ENCODE measurements around the gene COL27A1.

The COL27A1 gene

DNA sequence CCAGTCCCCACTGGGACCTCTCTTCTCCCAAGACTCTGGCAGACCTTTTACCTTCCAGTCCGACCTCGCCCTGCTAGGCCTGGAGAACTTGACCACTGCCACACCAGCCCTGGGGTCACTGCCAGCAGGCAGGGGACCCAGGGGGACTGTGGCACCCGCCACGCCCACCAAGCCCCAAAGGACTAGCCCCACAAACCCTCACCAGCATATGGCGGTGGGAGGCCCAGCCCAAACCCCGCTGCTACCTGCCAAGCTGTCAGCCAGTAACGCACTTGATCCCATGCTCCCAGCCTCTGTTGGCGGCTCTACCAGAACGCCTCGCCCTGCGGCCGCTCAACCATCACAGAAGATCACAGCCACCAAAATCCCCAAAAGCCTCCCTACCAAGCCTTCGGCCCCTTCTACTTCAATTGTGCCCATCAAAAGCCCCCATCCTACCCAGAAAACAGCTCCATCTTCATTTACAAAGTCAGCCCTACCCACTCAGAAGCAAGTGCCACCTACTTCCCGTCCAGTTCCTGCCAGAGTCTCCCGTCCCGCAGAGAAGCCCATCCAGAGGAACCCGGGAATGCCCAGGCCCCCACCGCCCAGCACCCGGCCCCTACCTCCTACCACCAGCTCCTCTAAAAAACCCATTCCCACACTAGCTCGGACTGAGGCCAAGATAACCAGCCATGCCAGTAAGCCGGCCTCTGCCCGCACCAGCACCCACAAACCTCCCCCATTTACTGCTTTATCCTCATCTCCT is 13.1 kb downstream of the COL27A1 start:
- DNase-seq (ENCODE audit: low read depth): no peak

DNA sequence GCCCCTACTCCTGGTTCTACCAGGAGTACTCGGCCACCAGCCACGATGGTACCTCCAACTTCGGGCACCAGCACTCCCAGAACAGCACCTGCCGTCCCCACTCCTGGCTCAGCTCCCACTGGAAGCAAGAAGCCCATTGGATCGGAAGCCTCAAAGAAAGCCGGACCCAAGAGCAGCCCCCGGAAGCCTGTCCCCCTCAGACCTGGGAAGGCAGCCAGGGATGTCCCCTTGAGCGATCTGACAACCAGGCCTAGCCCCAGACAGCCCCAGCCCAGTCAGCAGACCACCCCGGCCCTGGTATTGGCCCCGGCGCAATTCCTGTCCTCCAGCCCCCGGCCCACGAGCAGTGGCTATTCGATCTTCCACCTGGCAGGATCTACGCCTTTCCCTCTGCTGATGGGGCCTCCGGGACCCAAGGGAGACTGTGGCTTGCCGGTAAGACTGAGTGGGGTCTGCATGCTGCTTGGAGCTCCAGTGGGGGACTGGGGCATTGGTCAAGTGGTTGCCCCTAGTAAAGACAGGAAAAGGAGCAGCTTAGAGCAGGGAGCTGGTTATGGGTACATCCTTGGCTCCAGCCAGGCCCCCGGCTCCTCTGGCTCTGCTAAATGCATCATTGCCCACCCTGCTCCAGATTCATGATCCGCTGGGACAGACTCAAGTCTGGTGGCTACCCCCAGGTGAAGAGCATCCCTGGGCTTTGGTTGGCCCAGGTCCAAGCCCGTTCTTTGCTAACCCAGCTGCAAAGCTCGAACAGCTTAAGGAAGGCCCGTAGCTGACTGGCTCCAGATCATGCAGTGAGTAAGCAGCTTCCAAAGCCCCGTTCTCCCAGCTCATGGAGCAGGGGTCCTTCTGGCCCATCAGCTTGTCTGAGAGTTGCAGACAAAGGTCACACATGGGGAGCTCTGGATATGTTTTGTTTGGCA is 14.0 kb downstream of the COL27A1 start:
- no peak for DNase-seq (ENCODE audit: low read depth)

DNA sequence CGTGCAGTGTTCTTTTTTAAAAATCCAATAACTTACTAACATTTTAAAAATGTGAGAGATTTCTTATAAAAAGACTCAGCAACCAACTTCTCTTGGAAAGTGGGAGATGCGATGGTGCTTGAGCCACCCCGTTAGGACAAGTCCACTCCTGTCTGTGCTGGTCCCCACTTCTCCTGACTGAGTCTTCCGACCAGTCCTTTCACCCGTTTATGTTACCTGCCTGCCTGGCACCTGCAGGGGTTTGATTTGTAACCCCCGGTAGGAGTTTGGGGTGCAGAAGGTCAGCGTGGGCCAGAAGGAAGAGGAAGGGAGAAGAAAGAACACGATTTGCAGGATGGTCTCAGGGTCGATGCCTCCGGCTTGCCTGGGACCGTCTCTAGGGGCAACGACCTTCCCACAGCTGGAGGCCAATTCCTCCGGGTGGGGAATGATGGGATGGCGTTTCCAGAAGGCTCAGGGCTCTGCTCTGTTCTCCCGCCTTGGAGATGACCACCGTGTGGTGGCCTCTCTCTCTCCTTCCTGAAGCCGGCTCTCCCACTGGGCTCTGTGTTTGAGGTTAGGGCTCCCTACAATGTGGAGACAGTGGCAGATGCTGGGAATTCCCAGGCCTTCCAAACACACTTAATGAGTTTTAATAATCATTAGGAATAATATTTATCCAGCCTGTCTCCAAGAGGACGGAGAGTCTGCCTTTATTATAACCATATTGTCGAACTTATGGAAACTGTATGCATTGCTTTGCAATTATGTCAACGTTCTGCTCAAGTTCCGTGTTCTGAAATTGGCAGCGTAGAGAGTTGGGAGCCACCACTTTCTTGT is 14.8 kb downstream of the COL27A1 start:
- no peak for DNase-seq (ENCODE audit: low read depth)

DNA sequence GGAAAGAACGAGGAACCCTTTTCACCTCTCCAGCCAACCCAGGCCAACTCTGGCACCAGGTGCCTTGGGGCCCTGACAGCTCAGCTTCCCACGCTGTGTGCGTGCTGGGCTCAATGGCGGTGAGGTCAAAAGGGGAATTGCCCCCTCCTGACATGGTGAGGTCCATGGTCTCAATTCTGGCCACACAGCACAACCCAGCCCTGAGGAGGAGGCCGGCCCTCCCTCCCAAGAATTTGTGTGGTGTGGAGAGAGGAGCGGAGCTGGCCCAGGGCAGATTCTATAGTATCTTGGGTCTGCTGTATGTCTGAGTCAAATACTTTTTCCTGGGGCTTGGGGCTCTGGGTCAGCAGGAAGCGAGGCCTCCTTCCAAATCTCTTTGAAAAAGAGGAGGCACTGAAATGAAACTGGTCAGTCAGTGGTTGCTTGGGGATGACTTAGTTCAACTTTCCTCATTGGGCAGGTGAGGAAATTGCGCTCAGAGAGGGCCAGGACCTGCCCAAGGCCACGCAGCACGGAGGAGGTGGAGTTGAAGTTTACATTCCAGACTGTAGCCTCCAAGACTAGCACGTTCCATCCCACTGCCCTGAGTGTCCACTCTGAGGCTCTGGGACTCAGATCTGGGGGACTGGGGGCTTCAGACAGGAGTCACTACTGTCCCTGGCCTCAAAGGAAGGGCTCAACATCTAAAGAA is 15.6 kb downstream of the COL27A1 start:
- no peak for DNase-seq (ENCODE audit: low read depth)

DNA sequence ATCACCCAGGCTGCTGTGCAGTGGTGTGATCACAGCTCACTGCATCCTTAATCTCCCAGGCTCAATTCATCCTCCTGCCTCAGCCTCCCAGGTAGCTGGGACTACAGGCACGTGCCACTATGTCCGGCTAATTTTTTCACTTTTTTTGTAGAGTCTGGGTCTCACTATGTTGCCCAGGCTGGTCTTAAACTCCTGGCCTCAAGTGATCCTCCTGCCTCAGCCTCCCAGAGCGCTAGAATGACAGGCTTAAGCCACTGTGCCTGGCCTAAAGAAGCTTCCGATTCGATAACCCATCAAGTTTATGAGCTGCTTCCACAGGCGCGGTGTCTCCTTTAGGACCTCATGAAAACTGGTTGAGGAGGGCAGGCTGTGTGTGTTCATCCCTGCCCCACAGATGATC is 16.2 kb downstream of the COL27A1 start:
- DNase-seq (ENCODE audit: low read depth): no peak

DNA sequence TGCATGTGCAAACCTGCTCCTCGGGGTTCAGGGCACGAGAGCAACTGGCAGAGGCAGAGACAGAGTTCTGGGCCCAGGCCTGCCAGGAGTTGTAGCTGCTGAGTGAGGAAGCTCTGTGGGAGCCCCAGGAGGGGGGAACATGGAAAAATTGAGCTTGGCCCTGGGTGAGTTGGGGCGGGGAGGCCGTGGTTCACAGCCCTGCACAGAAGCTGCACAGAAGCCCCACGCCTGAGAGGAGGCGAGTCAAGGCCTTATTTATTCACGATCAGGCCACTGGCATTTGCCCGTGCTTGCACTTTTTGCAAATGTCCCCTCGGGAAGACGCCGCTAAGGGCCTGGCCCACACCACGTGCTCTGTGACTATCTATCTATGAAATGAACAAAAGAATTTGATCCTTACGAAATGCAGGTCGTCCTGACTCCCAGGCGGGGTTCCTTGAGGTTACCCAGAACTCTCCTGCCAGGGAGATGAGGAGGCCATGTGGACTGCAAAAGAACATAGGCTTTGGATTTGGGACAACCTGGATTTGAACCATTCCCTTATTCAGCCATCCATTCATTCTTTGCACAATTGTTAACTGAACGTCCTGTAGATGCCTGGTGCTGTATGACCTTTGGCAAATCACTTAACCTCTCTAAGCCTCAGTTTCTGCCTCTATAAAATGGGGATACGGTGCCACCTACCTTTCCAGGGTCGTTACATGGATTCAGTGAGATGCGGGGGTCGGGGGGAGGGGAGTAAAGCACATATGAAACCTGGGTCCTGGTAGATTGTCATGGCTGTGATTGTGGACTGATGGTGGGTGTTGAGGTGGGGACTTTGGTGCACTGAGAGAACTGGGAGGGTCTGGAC is 17.9 kb downstream of the COL27A1 start:
- no peak for DNase-seq (ENCODE audit: low read depth)

DNA sequence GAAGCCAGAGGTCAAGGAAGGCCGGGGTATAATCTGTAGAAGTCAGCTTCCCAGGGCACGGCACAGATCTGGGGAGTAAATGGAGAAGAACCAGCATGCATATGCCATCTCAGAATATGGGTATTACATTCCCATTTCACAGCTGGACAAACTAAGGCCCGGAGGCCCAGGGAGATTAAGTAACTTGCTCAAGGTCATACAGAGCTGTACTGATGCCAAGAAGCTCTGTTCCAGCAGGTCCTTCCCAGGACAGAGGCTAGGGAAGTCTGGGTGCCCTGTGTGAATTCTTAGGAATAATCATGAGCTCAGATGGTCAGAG is 19.2 kb downstream of the COL27A1 start:
- no peak for DNase-seq (ENCODE audit: low read depth)

DNA sequence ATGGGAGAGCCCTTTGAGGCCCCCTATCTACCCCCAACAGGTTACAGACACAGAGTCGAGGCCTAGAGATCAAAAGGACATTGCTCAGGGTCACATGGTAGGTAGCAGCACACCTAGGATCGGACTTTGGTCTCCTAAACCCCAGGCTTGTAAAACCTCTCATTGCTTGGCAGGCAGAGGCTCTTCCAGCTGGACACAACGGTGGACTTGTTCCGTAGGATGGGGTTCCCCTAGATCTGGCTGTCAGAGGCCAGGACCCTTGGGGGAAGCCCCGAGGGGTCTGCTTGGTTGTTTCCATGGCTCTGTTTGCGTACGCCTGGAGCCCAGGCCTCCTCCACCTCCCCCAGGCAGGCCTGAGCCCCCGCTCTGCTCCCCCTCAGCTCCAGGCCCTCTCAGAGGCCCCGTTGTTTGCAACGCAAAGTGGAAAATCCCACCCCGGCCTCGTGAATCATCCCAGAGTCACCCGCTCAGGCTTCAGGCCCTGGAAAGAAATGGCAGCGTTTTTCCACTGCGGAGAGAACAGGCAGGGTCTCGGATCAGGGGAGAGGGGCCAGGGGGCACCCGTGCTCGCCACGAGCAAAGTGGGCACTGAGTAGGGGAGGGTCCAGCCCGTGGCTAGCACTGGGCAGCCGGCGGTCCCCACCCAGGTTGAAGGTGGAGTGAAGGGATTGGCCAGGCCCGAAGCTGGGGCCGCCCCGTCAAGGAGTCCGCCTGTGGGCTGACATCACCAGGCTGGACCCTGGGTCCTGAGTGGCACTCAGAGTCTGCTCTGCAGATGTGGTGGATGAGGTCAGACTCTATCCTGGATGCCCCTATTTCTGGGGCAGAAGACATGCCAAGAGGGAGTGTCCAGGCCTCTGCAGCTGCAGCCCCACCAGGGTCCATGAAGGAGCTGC is 19.8 kb downstream of the COL27A1 start:
- DNase-seq (ENCODE audit: low read depth): no peak

DNA sequence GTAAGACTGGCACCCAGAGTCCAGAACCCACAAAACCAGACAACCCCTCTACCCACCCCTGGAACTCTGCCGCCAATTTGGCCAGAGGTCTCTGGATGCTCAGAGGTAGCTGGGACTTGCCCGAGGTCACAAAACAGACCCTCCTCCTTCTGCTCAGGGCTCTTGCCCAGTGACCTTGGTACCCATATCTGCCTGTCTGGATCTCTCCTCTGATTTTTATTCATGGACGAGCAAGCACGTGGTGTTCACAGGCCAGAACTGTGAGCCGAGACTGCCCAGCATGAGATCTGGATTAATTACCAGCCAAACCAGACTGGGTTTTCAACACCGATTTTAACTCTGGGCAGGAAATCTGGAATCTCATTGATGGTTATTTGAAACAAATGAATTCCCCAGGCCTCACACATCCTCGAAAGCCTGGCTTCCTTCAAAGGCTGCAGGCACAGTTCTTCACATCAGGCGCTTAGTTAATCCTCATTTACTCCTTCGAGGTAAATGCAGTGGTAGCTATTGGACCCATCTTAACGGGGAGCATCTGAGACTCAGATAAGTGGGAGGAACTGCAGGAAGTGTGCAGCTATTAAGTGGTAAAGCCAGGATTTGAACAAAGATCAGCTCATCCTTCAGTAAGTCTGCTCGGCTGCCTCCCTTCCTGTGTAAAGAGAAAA is 21.4 kb downstream of the COL27A1 start:
- DNase-seq (ENCODE audit: low read depth): no peak

DNA sequence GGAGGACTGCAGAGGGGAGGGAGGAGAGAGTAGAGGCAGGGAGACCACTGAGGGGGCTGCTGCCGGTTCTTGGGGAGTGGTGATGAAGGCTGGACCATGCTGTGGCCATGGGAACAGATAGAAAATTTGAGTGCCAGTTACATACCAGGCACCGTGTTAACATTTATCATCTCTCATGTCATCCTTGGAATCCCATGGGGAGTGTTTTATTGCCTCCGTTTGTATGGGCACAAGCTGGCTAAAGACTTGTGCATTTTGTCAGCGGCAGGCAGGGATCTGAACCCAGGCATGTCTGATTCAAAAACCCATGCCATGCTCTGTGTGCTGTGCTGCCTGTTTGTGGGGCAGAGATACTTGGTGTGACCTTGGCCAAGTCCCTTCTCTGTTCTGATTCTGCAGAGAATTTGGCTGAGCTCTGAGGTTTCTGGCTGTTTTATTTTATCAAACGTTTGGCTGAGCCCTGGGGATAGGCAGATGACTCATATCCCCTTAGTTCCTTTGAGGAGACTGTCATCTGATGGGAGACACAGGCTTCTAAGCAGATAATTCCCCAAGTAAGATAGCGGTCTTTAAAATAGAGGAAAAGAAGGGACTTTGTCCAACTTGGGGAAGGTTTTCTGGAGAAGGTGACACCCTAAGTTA is 22.2 kb downstream of the COL27A1 start:
- DNase-seq (ENCODE audit: low read depth): no peak

DNA sequence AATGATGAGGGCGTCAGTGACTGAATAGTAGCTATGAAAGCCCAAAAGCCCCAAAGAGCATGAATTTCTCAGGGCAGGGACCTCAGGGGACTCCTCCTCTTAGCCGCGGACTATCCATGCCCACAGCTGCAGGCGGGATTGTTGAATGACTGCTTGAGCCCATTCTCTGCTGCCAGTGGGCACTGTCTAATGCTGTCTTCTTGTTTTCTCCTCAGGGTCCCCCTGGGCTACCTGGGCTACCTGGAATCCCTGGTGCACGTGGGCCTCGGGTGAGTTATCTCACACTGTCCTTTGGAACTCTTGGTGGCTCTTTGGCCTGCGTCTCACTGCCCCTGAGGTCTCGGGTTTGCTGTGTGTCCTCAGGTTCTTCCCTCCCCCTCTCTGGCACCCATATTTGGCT is 22.7 kb downstream of the COL27A1 start:
- no peak for DNase-seq (ENCODE audit: low read depth)

DNA sequence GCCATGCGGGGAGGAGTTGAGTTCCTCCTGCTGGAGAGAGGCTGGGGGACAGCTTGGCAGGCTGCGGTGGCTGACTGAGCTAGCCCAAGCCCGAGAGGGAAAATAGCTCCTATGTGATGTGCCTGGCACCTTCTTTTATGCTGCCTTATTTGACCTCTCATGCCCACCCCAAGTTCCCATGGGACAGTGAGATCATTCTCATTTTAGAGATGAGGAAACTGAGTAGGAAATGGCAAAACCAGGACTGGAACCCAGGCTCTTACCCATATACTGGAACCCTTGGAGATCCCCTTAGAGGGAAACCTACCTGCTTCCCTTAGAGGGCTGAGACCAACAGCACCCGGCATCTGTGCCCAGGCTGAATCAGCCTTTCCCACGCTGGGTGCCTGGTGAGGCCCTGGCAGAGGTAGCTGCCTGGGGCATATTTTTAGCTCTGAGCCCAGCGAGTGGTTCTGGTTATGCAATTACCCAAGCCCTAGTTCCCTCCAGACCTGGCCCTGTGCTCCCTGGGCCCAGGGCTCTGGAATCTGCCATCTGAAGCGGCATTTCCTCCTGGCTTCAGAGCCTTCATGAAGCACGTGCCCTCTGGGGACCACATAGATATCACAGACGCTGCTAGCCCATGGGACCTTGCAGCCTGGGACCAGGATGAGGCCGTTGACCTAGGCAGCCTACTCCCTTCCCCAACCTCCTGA is 23.6 kb downstream of the COL27A1 start:
- DNase-seq (ENCODE audit: low read depth): no peak

DNA sequence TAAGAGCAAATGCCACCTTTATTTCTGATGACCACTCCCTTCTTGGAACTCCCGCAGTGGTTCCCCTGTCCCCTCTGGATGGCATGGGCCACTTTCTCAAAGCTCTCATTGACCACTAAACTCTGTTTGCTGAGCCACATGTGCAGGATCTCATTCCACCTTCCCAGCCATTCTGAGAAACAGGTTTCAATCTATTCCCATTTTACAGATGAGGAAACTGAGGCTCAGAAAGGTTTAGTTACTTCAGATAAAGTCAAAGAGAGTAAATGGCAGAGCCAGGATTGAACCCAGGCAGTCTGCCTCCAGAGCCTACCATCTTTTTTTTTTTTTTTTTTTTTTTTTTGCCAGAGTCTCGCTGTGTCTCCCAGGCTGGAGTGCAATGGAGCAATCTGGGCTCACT is 24.2 kb downstream of the COL27A1 start:
- DNase-seq (ENCODE audit: low read depth): no peak

DNA sequence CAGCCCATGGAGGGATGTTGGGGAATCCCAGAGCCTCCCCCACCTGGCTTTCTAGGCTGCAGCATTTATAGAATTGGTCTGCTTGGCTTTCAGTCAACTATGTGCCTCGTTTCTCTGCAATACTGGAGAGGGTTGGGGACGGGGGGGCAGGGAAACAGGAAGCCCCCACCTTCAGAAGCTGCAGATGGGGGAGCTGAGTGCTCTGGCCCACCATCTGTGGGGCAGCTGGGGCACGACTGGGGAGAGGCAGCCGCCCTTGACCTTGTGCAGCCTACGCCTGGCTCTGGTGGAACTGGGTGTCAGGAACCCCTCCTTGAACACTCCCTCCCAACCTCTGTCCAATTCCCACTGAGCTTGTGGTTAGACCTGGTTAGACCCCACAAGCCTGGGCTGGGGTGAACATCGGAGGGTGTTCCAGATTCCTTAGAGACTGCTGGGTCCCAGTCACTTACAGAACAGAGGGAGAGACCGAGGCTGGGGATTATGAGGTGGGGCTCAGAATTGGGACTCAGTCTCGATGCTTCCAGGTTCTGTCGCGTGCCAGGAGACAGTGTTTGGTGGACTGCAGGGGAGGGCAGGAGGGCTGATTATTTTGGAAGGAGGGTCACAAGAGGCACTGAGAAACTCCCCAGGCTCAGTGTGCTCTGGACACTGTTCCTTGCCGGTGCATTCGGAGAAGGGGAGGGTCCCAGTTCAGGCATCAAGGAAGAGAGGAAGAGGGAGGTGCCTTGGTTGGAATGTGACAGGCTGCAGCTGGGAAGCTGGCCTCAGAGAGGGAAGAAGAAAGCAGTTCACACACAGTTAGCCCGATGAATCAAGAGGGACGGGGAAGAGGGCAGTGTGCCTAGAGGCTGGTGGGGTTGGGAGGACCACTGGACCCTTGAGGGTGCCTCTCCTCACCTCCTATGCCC is 25.6 kb downstream of the COL27A1 start:
- no peak for DNase-seq (ENCODE audit: low read depth)

DNA sequence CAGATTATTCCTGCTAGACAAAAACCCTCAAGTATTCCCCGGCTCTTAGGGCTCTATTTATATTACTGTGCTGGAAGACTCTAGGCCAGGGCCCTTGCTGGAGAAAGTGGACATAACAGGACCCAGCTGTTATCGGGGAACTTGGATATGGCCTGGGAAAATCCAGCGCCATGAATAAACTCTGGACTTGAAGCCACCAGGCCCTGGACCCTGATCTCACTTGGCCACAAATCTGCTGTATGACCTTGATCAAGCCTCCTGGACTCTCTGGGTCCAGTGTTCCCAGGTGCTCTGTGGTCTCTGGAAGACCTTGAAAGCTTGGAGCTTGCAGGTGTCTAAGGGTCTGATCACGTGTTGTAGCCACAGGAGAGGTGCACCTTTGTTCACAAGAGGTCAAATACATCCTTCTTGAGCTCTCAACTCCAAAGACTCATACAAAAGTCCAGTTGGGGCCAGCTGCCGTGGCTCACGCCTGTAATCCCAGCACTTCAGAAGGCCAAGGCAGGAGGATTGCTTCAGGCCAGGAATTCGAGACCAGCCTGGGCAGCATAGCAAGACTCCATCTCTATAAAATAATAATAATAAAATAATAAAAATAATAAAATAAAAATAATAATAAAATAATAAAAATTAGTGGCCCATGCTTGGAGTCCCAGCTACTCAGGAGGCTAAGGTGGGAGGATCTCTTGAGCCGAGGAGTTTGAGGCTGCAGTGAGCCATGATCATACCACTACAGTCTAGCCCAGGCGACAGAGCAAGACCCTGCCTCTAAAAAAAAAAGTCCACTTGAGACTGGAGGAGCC is 26.5 kb downstream of the COL27A1 start:
- DNase-seq (ENCODE audit: low read depth): no peak

DNA sequence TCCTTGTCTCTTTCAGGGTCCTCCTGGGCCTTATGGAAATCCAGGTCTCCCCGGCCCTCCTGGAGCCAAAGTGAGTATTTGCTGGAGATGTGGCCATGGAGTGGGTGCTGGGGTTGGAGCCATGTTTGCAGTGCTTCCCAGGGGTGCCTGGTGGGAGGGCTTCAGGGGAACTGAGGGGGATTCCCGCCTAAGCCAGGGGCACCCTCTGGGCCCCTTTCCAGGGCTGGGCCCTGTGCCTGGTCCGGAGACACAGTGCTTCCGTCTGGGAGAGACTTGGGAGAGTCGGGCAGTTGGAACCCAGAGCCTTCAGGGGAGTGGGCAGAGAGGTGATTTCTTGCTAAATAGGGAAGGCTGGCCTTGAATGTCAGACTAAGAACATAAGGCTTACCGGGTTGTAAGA is 27.7 kb downstream of the COL27A1 start:
- DNase-seq (ENCODE audit: low read depth): no peak

Measured in activated gamma-delta T cell treated with anti-CD3 and anti-CD28 coated beads, Interleukin-2, amount 50 U/mL, for 16 hours (primary cell).